Endothelial cell (in vitro differentiated cells): ENCODE measurements around the gene NEURL1B. TPM values are rescaled to one million over a fixed set of nuclear protein-coding genes. Genes with fewer than 3 reads are reported as not detected.
"Not testable (repeated sequence)": the region's sequence is repeated elsewhere in the genome, so short reads cannot be mapped to it uniquely, and the experiment has no call there.

Experiments used
- DNase-seq: peaks from one replicate; pipeline ENCODE4 v3.0.0; 2021; ENCODE audit warnings: low spot score
- H3K27ac Mint-ChIP-seq: one replicate; pipeline ENCODE4 v1.8.0; 2021; ENCODE audit warnings: mixed read lengths, inconsistent platforms; ENCODE audit not compliant: unreplicated experiment
- H3K27me3 Mint-ChIP-seq: one replicate; pipeline ENCODE4 v1.8.0; 2021; ENCODE audit warnings: mild to moderate bottlenecking, moderate library complexity, mixed read lengths, inconsistent platforms; ENCODE audit not compliant: unreplicated experiment
- H3K36me3 Mint-ChIP-seq: one replicate; pipeline ENCODE4 v1.8.0; 2021; ENCODE audit warnings: mild to moderate bottlenecking, low read depth, mixed read lengths, inconsistent platforms; ENCODE audit not compliant: unreplicated experiment
- H3K4me1 Mint-ChIP-seq: one replicate; pipeline ENCODE4 v1.8.0; 2021; ENCODE audit warnings: mild to moderate bottlenecking, mixed read lengths, inconsistent platforms; ENCODE audit not compliant: unreplicated experiment
- H3K4me3 Mint-ChIP-seq: one replicate; pipeline ENCODE4 v1.8.0; 2021; ENCODE audit warnings: mild to moderate bottlenecking, mixed read lengths, inconsistent platforms; ENCODE audit not compliant: unreplicated experiment
- H3K9me3 Mint-ChIP-seq: one replicate; pipeline ENCODE4 v1.8.0; 2021; ENCODE audit warnings: mixed read lengths, inconsistent platforms; ENCODE audit not compliant: unreplicated experiment
- CTCF ChIP-seq: fragments of 200-600 bp; sonication (generic); IDR thresholded peaks from one replicate; pipeline ENCODE4 v1.5.0; 2021; ENCODE audit warnings: antibody characterized with exemption; ENCODE audit not compliant: unreplicated experiment
- total RNA-seq: library from RNA; stranded (reverse); fragmentation: NEBNext Ultra II Directional; extraction: Animal tissue kit (Norgen Biotek cat#: 25700); gene quantifications from one replicate; pipeline ENCODE4 v1.2.1, GENCODE V29; 2021; ENCODE audit not compliant: unreplicated experiment

Gene NEURL1B
- total RNA-seq, 1 donor from 2014 or later: 0.13 TPM

GRCh38 chr5:172597755-172598155 is 43.3 kb upstream of the NEURL1B start:
- no peak overlapping the region for H3K27ac Mint-ChIP-seq
- H3K27me3 Mint-ChIP-seq: peaks cover 16% of the 10 kb centered on the region
- H3K9me3 Mint-ChIP-seq: no peaks in the 10 kb centered on the region
- no peak overlapping the region for H3K4me3 Mint-ChIP-seq
- peaks cover 11% of the 10 kb centered on the region for H3K4me1 Mint-ChIP-seq
- no peak for TF ChIP-seq CTCF
- H3K36me3 Mint-ChIP-seq: peaks cover 9% of the 10 kb centered on the region
- DNase-seq: no peak

- H3K4me3 Mint-ChIP-seq: no peak overlapping the region
- H3K36me3 Mint-ChIP-seq: peaks cover 9% of the 10 kb centered on the region
- TF ChIP-seq CTCF: no peak
- no peak for DNase-seq
- H3K27ac Mint-ChIP-seq: no peak overlapping the region
- no peaks in the 10 kb centered on the region for H3K9me3 Mint-ChIP-seq
- peaks cover 11% of the 10 kb centered on the region for H3K4me1 Mint-ChIP-seq
- H3K27me3 Mint-ChIP-seq: peaks cover 17% of the 10 kb centered on the region
Observed at GRCh38 chr5:172598251-172599203, 42.5 kb upstream of the NEURL1B start.

GRCh38 chr5:172599204-172599567 is 41.9 kb upstream of the NEURL1B start:
- DNase-seq: no peak
- Mint-ChIP-seq H3K4me3 (no peak overlapping the region), H3K4me1 (peaks cover 11% of the 10 kb centered on the region), H3K9me3 (no peaks in the 10 kb centered on the region), H3K27ac (no peak overlapping the region), H3K27me3 (peaks cover 17% of the 10 kb centered on the region), H3K36me3 (peaks cover 9% of the 10 kb centered on the region)
- TF ChIP-seq CTCF: no peak

GRCh38 chr5:172600571-172600970 is 40.5 kb upstream of the NEURL1B start:
- Mint-ChIP-seq H3K4me1 (peaks cover 11% of the 10 kb centered on the region), H3K9me3 (no peaks in the 10 kb centered on the region), H3K36me3 (peaks cover 9% of the 10 kb centered on the region), H3K27ac (no peak overlapping the region), H3K4me3 (no peak overlapping the region), H3K27me3 (peaks cover 14% of the 10 kb centered on the region)
- TF ChIP-seq CTCF: no peak
- DNase-seq: no peak

- not testable (repeated sequence) for H3K36me3 Mint-ChIP-seq, H3K4me3 Mint-ChIP-seq
- peaks cover 12% of the 10 kb centered on the region for H3K27me3 Mint-ChIP-seq
Observed at GRCh38 chr5:172601576-172601975, 39.5 kb upstream of the NEURL1B start.

More at GRCh38 chr5:172601576-172601975, 39.5 kb upstream of the NEURL1B start:
- peaks cover 11% of the 10 kb centered on the region for H3K4me1 Mint-ChIP-seq
- DNase-seq, H3K9me3 Mint-ChIP-seq, H3K27ac Mint-ChIP-seq: not testable (repeated sequence)
